IMR-90 (cell line): ENCODE results near the gene ACVR2B. TPM values are rescaled to one million over a fixed set of nuclear protein-coding genes. Genes with fewer than 3 reads are reported as not detected.

Experiments used
- ATAC-seq: fragments of 200-7000 bp; cut with Tn5 transposase; 2 replicates; pipeline ENCODE4 v1.9.1; 2020; ENCODE audit warnings: low read depth, mild to moderate bottlenecking, moderate library complexity
- BruUV-seq: library from RNA; stranded (reverse); fragments of 400-500 nt; replicated peaks from 2 replicates; lab custom pipeline; 2021; lab: Mats Ljungman, UMichigan
- CTCF ChIA-PET: fragments of 300-600 bp; formaldehyde crosslinking; extraction: SDS; loops from one replicate; lab custom pipeline; 2021; ENCODE audit warnings: antibody characterized with exemption; lab: Yijun Ruan, JAX
- POLR2A ChIA-PET: fragments of 300-600 bp; sonication (Branson Sonifier 250); formaldehyde crosslinking; loops from one replicate; lab custom pipeline; 2022; ENCODE audit warnings: antibody characterized with exemption; ENCODE audit not compliant: unreplicated experiment; lab: Charles Lee
- DNase-seq: peaks from one replicate; pipeline ENCODE4 v3.0.0; 2013
- H2AFZ ChIP-seq: replicated peaks from 2 replicates; pipeline ENCODE3; 2013; ENCODE audit warnings: low read length, mild to moderate bottlenecking; ENCODE audit not compliant: poor library complexity
- H2AK5ac ChIP-seq: 2 replicates; pipeline ENCODE4 v1.6.1; 2013; ENCODE audit warnings: low read depth, low read length, inconsistent platforms
- H2AK9ac ChIP-seq: replicated peaks from 2 replicates; pipeline ENCODE3; 2013; ENCODE audit warnings: mild to moderate bottlenecking, low read depth, low read length, moderate library complexity; ENCODE audit not compliant: poor library complexity
- H2BK120ac ChIP-seq: 2 replicates; pipeline ENCODE4 v1.6.1; 2013; ENCODE audit warnings: low read depth, low read length, inconsistent platforms
- H2BK15ac ChIP-seq: 3 replicates; pipeline ENCODE4 v1.6.1; 2013; ENCODE audit warnings: low read depth, low read length, inconsistent platforms
- H2BK20ac ChIP-seq: 2 replicates; pipeline ENCODE4 v1.6.1; 2013; ENCODE audit warnings: low read depth, mild to moderate bottlenecking, inconsistent platforms, low read length, moderate library complexity
- H2BK5ac ChIP-seq: 2 replicates; pipeline ENCODE4 v1.6.1; 2013; ENCODE audit warnings: mild to moderate bottlenecking, low read depth, low read length, inconsistent platforms; ENCODE audit not compliant: poor library complexity, severe bottlenecking
- H3K14ac ChIP-seq: replicated peaks from 2 replicates; pipeline ENCODE4 v1.6.1; 2013; ENCODE audit warnings: low read depth, low read length, inconsistent platforms
- H3K18ac ChIP-seq: 2 replicates; pipeline ENCODE4 v1.6.1; 2013; ENCODE audit warnings: low read depth, low read length, control low read depth
- H3K23ac ChIP-seq: 2 replicates; pipeline ENCODE4 v1.6.1; 2013; ENCODE audit warnings: low read depth, low read length, inconsistent platforms
- H3K27ac ChIP-seq: 2 replicates; pipeline ENCODE4 v1.5.1; 2013; ENCODE audit warnings: mild to moderate bottlenecking, control low read depth, low read length; ENCODE audit not compliant: insufficient read depth
- H3K27me3 ChIP-seq: 2 replicates; pipeline ENCODE4 v1.6.1; 2013; ENCODE audit warnings: low read length; ENCODE audit not compliant: control insufficient read depth, insufficient read depth
- H3K36me3 ChIP-seq: 2 replicates; pipeline ENCODE4 v1.6.1; 2013; ENCODE audit warnings: low read length, mixed read lengths; ENCODE audit not compliant: control insufficient read depth, insufficient read depth
- H3K4ac ChIP-seq: 2 replicates; pipeline ENCODE4 v1.6.1; 2013; ENCODE audit warnings: low read depth, low read length, inconsistent platforms
- H3K4me1 ChIP-seq: 2 replicates; pipeline ENCODE4 v1.6.1; 2013; ENCODE audit warnings: low read length, mixed read lengths; ENCODE audit not compliant: control insufficient read depth, insufficient read depth
- H3K4me2 ChIP-seq: 2 replicates; pipeline ENCODE4 v1.6.1; 2013; ENCODE audit warnings: low read depth, mild to moderate bottlenecking, control low read depth, low read length, moderate library complexity
- H3K4me3 ChIP-seq: 2 replicates; pipeline ENCODE4 v1.5.1; 2013; ENCODE audit warnings: low read depth, mild to moderate bottlenecking, control low read depth, low read length, moderate library complexity; ENCODE audit not compliant: insufficient read depth
- H3K56ac ChIP-seq: 2 replicates; pipeline ENCODE4 v1.6.1; 2013; ENCODE audit warnings: low read length, inconsistent platforms; ENCODE audit not compliant: insufficient read depth; ENCODE audit errors: extremely low read depth
- H3K79me1 ChIP-seq, 2 experiments: 2 replicates each; pipeline ENCODE4 v1.6.1; 2013; ENCODE audit warnings: low read length in 2 of 2, inconsistent platforms in 1 of 2, low read depth in 1 of 2
- H3K9ac ChIP-seq: 2 replicates; pipeline ENCODE4 v1.6.1; 2013; ENCODE audit warnings: low read depth, low read length, control low read depth
- H3K9me1 ChIP-seq: 2 replicates; pipeline ENCODE4 v1.6.1; 2013; ENCODE audit warnings: low read length, inconsistent platforms; ENCODE audit not compliant: insufficient read depth
- H3K9me3 ChIP-seq: 2 replicates; pipeline ENCODE4 v1.6.1; 2013; ENCODE audit warnings: low read length; ENCODE audit not compliant: control insufficient read depth, insufficient read depth
- H4K20me1 ChIP-seq: 2 replicates; pipeline ENCODE4 v1.6.1; 2013; ENCODE audit warnings: low read length, inconsistent platforms; ENCODE audit not compliant: insufficient read depth
- H4K5ac ChIP-seq: 2 replicates; pipeline ENCODE4 v1.6.1; 2013; ENCODE audit warnings: mild to moderate bottlenecking, low read depth, low read length, control low read depth
- H4K8ac ChIP-seq, 2 experiments: 2 replicates each; pipeline ENCODE4 v1.6.1; 2013; ENCODE audit warnings: low read depth in 2 of 2, low read length in 2 of 2, control low read depth in 1 of 2, inconsistent platforms in 1 of 2
- H4K91ac ChIP-seq: 2 replicates; pipeline ENCODE4 v1.6.1; 2013; ENCODE audit warnings: low read depth, low read length, inconsistent platforms; ENCODE audit not compliant: insufficient read depth
- BHLHE40 ChIP-seq: fragments of 150-350 bp; IDR thresholded peaks from 2 replicates; pipeline ENCODE4 v1.6.1; 2016; ENCODE audit warnings: mild to moderate bottlenecking, low read depth, low read length
- CEBPB ChIP-seq: IDR thresholded peaks from 2 replicates; pipeline ENCODE4 v1.6.1; 2012; ENCODE audit warnings: low read depth, low read length, improper control_type of control experiment
- CHD1 ChIP-seq: IDR thresholded peaks from 2 replicates; pipeline ENCODE4 v1.6.1; 2012; ENCODE audit warnings: low read depth, low read length, improper control_type of control experiment
- CTCF ChIP-seq: conservative IDR thresholded peaks from 2 replicates; pipeline ENCODE4 v1.5.1; 2012; ENCODE audit warnings: mild to moderate bottlenecking, low read depth, low read length, improper control_type of control experiment
- ELK1 ChIP-seq: fragments of 150-350 bp; IDR thresholded peaks from 2 replicates; pipeline ENCODE4 v1.6.1; 2016; ENCODE audit warnings: low read depth, mild to moderate bottlenecking, low read length, moderate library complexity, borderline replicate concordance
- FOS ChIP-seq: fragments of 150-350 bp; IDR thresholded peaks from 2 replicates; pipeline ENCODE4 v1.6.1; 2016; ENCODE audit warnings: low read depth, low read length
- MAFK ChIP-seq: IDR thresholded peaks from 2 replicates; pipeline ENCODE4 v1.6.1; 2012; ENCODE audit warnings: low read depth, low read length, improper control_type of control experiment
- MAZ ChIP-seq: IDR thresholded peaks from 2 replicates; pipeline ENCODE4 v1.6.1; 2012; ENCODE audit warnings: low read depth, mild to moderate bottlenecking, low read length, improper control_type of control experiment, moderate library complexity, borderline replicate concordance
- MXI1 ChIP-seq: IDR thresholded peaks from 2 replicates; pipeline ENCODE4 v1.6.1; 2012; ENCODE audit warnings: low read depth, mild to moderate bottlenecking, low read length, moderate library complexity, borderline replicate concordance
- NFE2L2 ChIP-seq: fragments of 150-350 bp; IDR thresholded peaks from 2 replicates; pipeline ENCODE4 v1.6.1; 2016; ENCODE audit warnings: low read depth, mild to moderate bottlenecking, low read length
- POLR2A ChIP-seq: IDR thresholded peaks from 2 replicates; pipeline ENCODE4 v1.6.1; 2012; ENCODE audit warnings: mild to moderate bottlenecking, low read depth, low read length
- RAD21 ChIP-seq: IDR thresholded peaks from 2 replicates; pipeline ENCODE4 v1.6.1; 2012; ENCODE audit warnings: low read length, improper control_type of control experiment
- RCOR1 ChIP-seq: IDR thresholded peaks from 2 replicates; pipeline ENCODE4 v1.6.1; 2012; ENCODE audit warnings: mild to moderate bottlenecking, low read length, improper control_type of control experiment; ENCODE audit not compliant: insufficient replicate concordance
- RFX5 ChIP-seq: IDR thresholded peaks from 2 replicates; pipeline ENCODE4 v1.8.0; 2012; ENCODE audit warnings: low read depth, mild to moderate bottlenecking, low read length, moderate library complexity
- SMC3 ChIP-seq: fragments of 150-350 bp; IDR thresholded peaks from 2 replicates; pipeline ENCODE4 v1.6.1; 2016; ENCODE audit warnings: low read depth, mild to moderate bottlenecking, antibody characterized with exemption, low read length, moderate library complexity
- USF2 ChIP-seq: fragments of 150-350 bp; IDR thresholded peaks from 2 replicates; pipeline ENCODE4 v1.6.1; 2017; ENCODE audit warnings: mild to moderate bottlenecking, antibody characterized with exemption, low read length, low read depth
- WGBS, 2 experiments: methylation state at CpG; one replicate each; pipeline versions ENCODE4 v1.1.5 to v1.1.7; 2013; ENCODE audit warnings: missing lambda C conversion rate in 2 of 2; ENCODE audit not compliant: insufficient read length in 1 of 2; ENCODE audit errors: extremely low coverage in 2 of 2; 5-methylcytosine and 5-hydroxymethylcytosine counted together
- dilution Hi-C: fragments of 300-500 bp; cut with HindIII; formaldehyde crosslinking; loops from one replicate; pipeline ENCODE4 v1.14.3; 2018; ENCODE audit warnings: low sequenced_read_pairs; ENCODE audit not compliant: unreplicated experiment
- in situ Hi-C: fragments of 300-500 bp; cut with MboI; formaldehyde crosslinking; loops from 3 replicates; pipeline ENCODE4 v1.14.3; 2019; ENCODE audit warnings: low sequenced_read_pairs, inconsistent platforms, mixed read lengths
- intact Hi-C: fragments of 100-400 bp; cut with micrococcal nuclease; formaldehyde crosslinking; loops from 2 replicates; pipeline ENCODE4 v1.10.0; 2022
- polyA plus RNA-seq, 3 experiments: library from polyadenylated mRNA; depleted of rRNA; stranded (reverse); fragments of >200 nt; gene quantifications; 2 replicates each; pipeline ENCODE4 v1.2.3, GENCODE V29; 2012; ENCODE audit warnings: low replicate concordance in 1 of 3
- total RNA-seq: library from RNA; depleted of rRNA; stranded (reverse); fragments of >200 nt; gene quantifications from 2 replicates; pipeline ENCODE4 v1.2.3, GENCODE V29; 2012

ACVR2B gene
- total and polyA plus RNA-seq, 2 of the 4 experiments (the other 2 are of a cell fraction): 0.60 to 1.3 TPM

GRCh38 chr3:38489766-38490165 lies 36.1 kb downstream of the ACVR2B start:
- Histone ChIP-seq H2BK15ac (no peak overlapping the region), H4K5ac (no peak overlapping the region), H3K14ac (no peak overlapping the region), H3K4me2 (no peak overlapping the region), H3K23ac (no peak overlapping the region), H3K4ac (no peak overlapping the region), H2BK5ac (no peak overlapping the region), H4K20me1 (no peaks in the 10 kb centered on the region), H3K4me1 (peaks cover 3% of the 10 kb centered on the region), H3K18ac (no peak overlapping the region), H2BK120ac (no peak overlapping the region), H3K4me3 (no peak overlapping the region), H2AFZ (no peak overlapping the region), H4K91ac (no peak overlapping the region), H2AK5ac (no peak overlapping the region), H3K9ac (no peak overlapping the region), H3K9me3 (no peaks in the 10 kb centered on the region), H3K27me3 (no peaks in the 10 kb centered on the region), H3K36me3 (no peaks in the 10 kb centered on the region), H3K79me1 (no peaks in the 10 kb centered on the region), H2BK20ac (no peak overlapping the region), H2AK9ac (no peak overlapping the region), H3K56ac (no peak overlapping the region), H4K8ac (no peak overlapping the region), H3K9me1 (no peaks in the 10 kb centered on the region), H3K27ac (no peak overlapping the region)
- DNase-seq (no peak), ATAC-seq (no peak)
- intact Hi-C loops: loop anchor here (10.0 kb wide), 1 partner anchor 515 kb away; no protein-coding TSS in a partner anchor
- WGBS, 2 experiments: 100% methylated on average over 1 of the region's 2 CpGs; no CpG with 5 or more reads in 1 of the 2 experiments
- in situ Hi-C loops: loop anchor here (10.0 kb wide), 1 partner anchor 355 kb away; the partner anchor contains the start of genes ACAA1 and MYD88
- ChIA-PET POLR2A (no interaction called here), CTCF (interaction anchor here (1.6 kb wide), 1 partner anchor 10 kb away, joined by 5 read pairs; no protein-coding TSS in a partner anchor)
- BruUV-seq: no TSS peak
- dilution Hi-C loops: loop anchor here (25.0 kb wide), 1 partner anchor 127 kb away; no protein-coding TSS in a partner anchor
- TF ChIP-seq RAD21 (no peak), CHD1 (no peak), SMC3 (no peak), RFX5 (no peak), USF2 (no peak), ELK1 (no peak), NFE2L2 (no peak), MAFK (no peak), CEBPB (no peak), MXI1 (no peak), POLR2A (no peak), MAZ (no peak), BHLHE40 (no peak), RCOR1 (no peak), FOS (no peak), CTCF (no peak)
